ENCODE results near the gene ZNF732. TPM values are rescaled to one million over a fixed set of nuclear protein-coding genes. Genes with fewer than 3 reads are reported as not detected.
A peak's percentile ranks its signal among the peaks of the same experiment; 100 is the strongest.
"Not testable (repeated sequence)": the region's sequence is repeated elsewhere in the genome, so short reads cannot be mapped to it uniquely, and the experiment has no call there.

Gene ZNF732
- total RNA-seq, 2 donors from 2014 or later: 8.6 to 23.4 TPM

DNA sequence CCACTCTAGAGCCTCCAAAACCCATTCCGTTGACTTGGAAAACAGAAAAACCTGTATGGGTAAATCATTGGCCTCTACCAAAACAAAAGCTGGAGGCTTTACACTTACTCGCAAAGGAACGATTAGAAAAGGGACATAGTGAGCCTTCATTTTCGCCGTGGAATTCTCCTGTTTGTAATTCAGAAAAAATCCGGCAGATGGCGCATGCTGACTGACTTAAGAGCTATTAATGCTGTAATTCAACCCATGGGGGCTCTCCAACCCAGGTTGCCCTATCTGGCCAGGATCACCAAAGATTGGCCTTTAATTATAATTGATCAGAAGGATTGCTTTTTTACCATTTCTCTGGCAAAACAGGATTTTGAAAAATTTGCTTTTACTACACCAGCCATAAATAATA lies 60.8 kb downstream of the ZNF732 start:
- H3K27me3 ChIP-seq (ENCODE audit: control insufficient read depth, insufficient read depth, low read length, poor library complexity, severe bottlenecking): no peaks in the 10 kb centered on the region
- H3K9me3 ChIP-seq (ENCODE audit: control insufficient read depth, low read length): peaks cover 98% of the 10 kb centered on the region
- Mint-ChIP-seq H3K4me3 (no peak overlapping the region), H3K36me3 (ENCODE audit: low read depth) (peaks cover 52% of the 10 kb centered on the region), H3K27ac (no peak overlapping the region), H3K4me1 (no peaks in the 10 kb centered on the region), H3K9me3 (peaks cover 94% of the 10 kb centered on the region), H3K27me3 (ENCODE audit: insufficient read depth) (no peaks in the 10 kb centered on the region)
- DNase-seq: peak; percentile 74
- peaks cover 11% of the 10 kb centered on the region for H3K36me3 ChIP-seq (ENCODE audit: control insufficient read depth, insufficient read depth, low read length)
- 79 to 87% methylated on average over 7 of the region's 7 CpGs for WGBS, 2 experiments (ENCODE audit: insufficient coverage in 1 of 2, insufficient read length in 1 of 2)
- H3K4me3 ChIP-seq (ENCODE audit: low read length): no peak overlapping the region
- H3K9ac ChIP-seq (ENCODE audit: extremely low read depth, low read length, poor library complexity, severe bottlenecking): no peak overlapping the region
- no peaks in the 10 kb centered on the region for H3K4me1 ChIP-seq (ENCODE audit: control insufficient read depth, insufficient read depth, low read length)
- H3K27ac ChIP-seq (ENCODE audit: low read depth, low read length): no peak overlapping the region
- TF ChIP-seq, protein P1, sequence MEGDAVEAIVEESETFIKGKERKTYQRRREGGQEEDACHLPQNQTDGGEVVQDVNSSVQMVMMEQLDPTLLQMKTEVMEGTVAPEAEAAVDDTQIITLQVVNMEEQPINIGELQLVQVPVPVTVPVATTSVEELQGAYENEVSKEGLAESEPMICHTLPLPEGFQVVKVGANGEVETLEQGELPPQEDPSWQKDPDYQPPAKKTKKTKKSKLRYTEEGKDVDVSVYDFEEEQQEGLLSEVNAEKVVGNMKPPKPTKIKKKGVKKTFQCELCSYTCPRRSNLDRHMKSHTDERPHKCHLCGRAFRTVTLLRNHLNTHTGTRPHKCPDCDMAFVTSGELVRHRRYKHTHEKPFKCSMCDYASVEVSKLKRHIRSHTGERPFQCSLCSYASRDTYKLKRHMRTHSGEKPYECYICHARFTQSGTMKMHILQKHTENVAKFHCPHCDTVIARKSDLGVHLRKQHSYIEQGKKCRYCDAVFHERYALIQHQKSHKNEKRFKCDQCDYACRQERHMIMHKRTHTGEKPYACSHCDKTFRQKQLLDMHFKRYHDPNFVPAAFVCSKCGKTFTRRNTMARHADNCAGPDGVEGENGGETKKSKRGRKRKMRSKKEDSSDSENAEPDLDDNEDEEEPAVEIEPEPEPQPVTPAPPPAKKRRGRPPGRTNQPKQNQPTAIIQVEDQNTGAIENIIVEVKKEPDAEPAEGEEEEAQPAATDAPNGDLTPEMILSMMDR (conservative IDR thresholded peaks at IDR 0.05): peak; percentile 69

- no peak overlapping the region for H3K4me3 Mint-ChIP-seq
- Histone ChIP-seq H3K9me3 (ENCODE audit: control insufficient read depth, low read length) (peaks cover 97% of the 10 kb centered on the region), H3K9ac (ENCODE audit: extremely low read depth, low read length, poor library complexity, severe bottlenecking) (no peak overlapping the region), H3K27ac (ENCODE audit: low read depth, low read length) (no peak overlapping the region), H3K4me1 (ENCODE audit: control insufficient read depth, insufficient read depth, low read length) (no peaks in the 10 kb centered on the region), H3K4me3 (ENCODE audit: low read length) (peak overlapping the region; percentile 65), H3K27me3 (ENCODE audit: control insufficient read depth, insufficient read depth, low read length, poor library complexity, severe bottlenecking) (no peaks in the 10 kb centered on the region), H3K36me3 (ENCODE audit: control insufficient read depth, insufficient read depth, low read length) (peaks cover 11% of the 10 kb centered on the region)
- WGBS, 2 experiments (ENCODE audit: insufficient coverage in 1 of 2, insufficient read length in 1 of 2): 90 to 92% methylated on average over 4 to 5 of the region's 5 CpGs
- H3K9me3 Mint-ChIP-seq: peaks cover 93% of the 10 kb centered on the region
- H3K27me3 Mint-ChIP-seq (ENCODE audit: insufficient read depth): no peaks in the 10 kb centered on the region
- no peaks in the 10 kb centered on the region for H3K4me1 Mint-ChIP-seq
- TF ChIP-seq, protein P1 (conservative IDR thresholded peaks at IDR 0.05): no peak
- peaks cover 58% of the 10 kb centered on the region for H3K36me3 Mint-ChIP-seq (ENCODE audit: low read depth)
- H3K27ac Mint-ChIP-seq: no peak overlapping the region
- DNase-seq: no peak
These were observed 61.8 kb downstream of the ZNF732 start for GRCh38 chr4:243426-243825.

DNA sequence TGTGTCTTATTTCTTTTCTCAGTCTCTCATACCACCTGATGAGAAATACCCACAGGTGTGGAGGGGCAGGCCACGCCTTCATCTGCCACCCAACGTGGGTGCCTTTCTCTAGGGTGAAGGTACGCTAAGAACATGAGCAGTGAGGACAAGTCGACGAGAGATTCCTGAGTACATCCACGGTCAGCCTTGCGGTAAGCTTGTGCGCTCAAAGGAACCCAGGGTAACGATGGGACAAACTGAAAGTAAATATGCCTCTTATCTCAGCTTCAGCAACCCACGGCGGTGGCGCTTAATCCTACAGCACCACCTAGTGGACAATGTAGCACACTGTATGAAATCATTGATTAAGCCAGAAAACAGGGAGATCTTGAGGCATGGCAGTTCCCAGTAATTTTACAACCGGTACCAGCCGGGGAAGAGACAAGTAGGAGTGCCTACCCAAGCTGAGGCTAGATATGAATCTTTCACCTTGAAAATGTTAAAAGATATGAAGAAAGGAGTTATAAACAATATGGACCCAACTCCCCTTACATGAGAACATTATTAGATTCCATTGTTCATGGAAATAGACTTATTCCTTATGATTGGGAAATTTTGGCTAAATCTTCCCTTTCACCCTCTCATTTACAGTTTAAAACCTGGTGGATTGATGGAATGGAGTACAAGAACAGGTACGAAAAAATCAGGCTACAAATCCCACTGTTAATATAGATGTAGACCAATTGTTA lies 63.0 kb downstream of the ZNF732 start:
- no peak overlapping the region for H3K27ac ChIP-seq (ENCODE audit: low read depth, low read length)
- peaks cover 11% of the 10 kb centered on the region for H3K36me3 ChIP-seq (ENCODE audit: control insufficient read depth, insufficient read depth, low read length)
- Mint-ChIP-seq H3K27ac (no peak overlapping the region), H3K4me3 (no peak overlapping the region), H3K9me3 (peaks cover 89% of the 10 kb centered on the region), H3K27me3 (ENCODE audit: insufficient read depth) (no peaks in the 10 kb centered on the region), H3K36me3 (ENCODE audit: low read depth) (peaks cover 52% of the 10 kb centered on the region), H3K4me1 (no peaks in the 10 kb centered on the region)
- 84 to 87% methylated on average over 12 to 15 of the region's 15 CpGs for WGBS, 2 experiments (ENCODE audit: insufficient coverage in 1 of 2, insufficient read length in 1 of 2)
- H3K4me1 ChIP-seq (ENCODE audit: control insufficient read depth, insufficient read depth, low read length): no peaks in the 10 kb centered on the region
- peak overlapping the region; percentile 65 for H3K4me3 ChIP-seq (ENCODE audit: low read length)
- no peaks in the 10 kb centered on the region for H3K27me3 ChIP-seq (ENCODE audit: control insufficient read depth, insufficient read depth, low read length, poor library complexity, severe bottlenecking)
- no peak overlapping the region for H3K9ac ChIP-seq (ENCODE audit: extremely low read depth, low read length, poor library complexity, severe bottlenecking)
- DNase-seq: peak; percentile 64
- H3K9me3 ChIP-seq (ENCODE audit: control insufficient read depth, low read length): peaks cover 97% of the 10 kb centered on the region
- TF ChIP-seq, protein P1 (conservative IDR thresholded peaks at IDR 0.05): peak; percentile 79

GRCh38 chr4:241411-241810 lies 63.9 kb downstream of the ZNF732 start:
- Histone ChIP-seq H3K4me3 (ENCODE audit: low read length) (peak overlapping the region; percentile 65), H3K9me3 (ENCODE audit: control insufficient read depth, low read length) (peaks cover 96% of the 10 kb centered on the region)
- not testable (repeated sequence) for H3K4me1 Mint-ChIP-seq; H3K27ac ChIP-seq (ENCODE audit: low read depth, low read length); H3K36me3 ChIP-seq (ENCODE audit: control insufficient read depth, insufficient read depth, low read length); H3K27me3 Mint-ChIP-seq (ENCODE audit: insufficient read depth); H3K4me3 Mint-ChIP-seq; H3K4me1 ChIP-seq (ENCODE audit: control insufficient read depth, insufficient read depth, low read length); H3K27ac Mint-ChIP-seq; DNase-seq; H3K27me3 ChIP-seq (ENCODE audit: control insufficient read depth, insufficient read depth, low read length, poor library complexity, severe bottlenecking); H3K9ac ChIP-seq (ENCODE audit: extremely low read depth, low read length, poor library complexity, severe bottlenecking)
- 89 to 96% methylated on average over 5 to 7 of the region's 7 CpGs for WGBS, 2 experiments (ENCODE audit: insufficient coverage in 1 of 2, insufficient read length in 1 of 2)
- Mint-ChIP-seq H3K36me3 (ENCODE audit: low read depth) (peaks cover 43% of the 10 kb centered on the region), H3K9me3 (peaks cover 87% of the 10 kb centered on the region)
